ENCODE measurements around the gene DHRSX.

- TF ChIP-seq CTCF (IDR thresholded peaks at IDR 0.05; ENCODE audit: insufficient read depth, low read length, poor library complexity, severe bottlenecking) (no peak), EZH2phosphoT487 (conservative IDR thresholded peaks at IDR 0.05; ENCODE audit: low read length) (no peak)
These were observed 117.0 kb downstream of the DHRSX start for GRCh38 chrX:2383735-2384134.

All from SU-DHL-6 (cell line).